Endodermal cell (in vitro differentiated cells): ENCODE results near the gene CDY1. TPM values are rescaled to one million over a fixed set of nuclear protein-coding genes. Genes with fewer than 3 reads are reported as not detected.
"Not testable (repeated sequence)": the region's sequence is repeated elsewhere in the genome, so short reads cannot be mapped to it uniquely, and the experiment has no call there.

Source experiments
- DNase-seq: peaks from one replicate; pipeline ENCODE4 v3.0.0-alpha.2; 2017
- H3K27ac ChIP-seq: 2 replicates; pipeline ENCODE4 v1.5.1; 2013; ENCODE audit warnings: mild to moderate bottlenecking, low read depth, low read length, moderate library complexity
- H3K27me3 ChIP-seq: 2 replicates; pipeline ENCODE4 v1.6.1; 2013; ENCODE audit warnings: mild to moderate bottlenecking, low read length, moderate library complexity; ENCODE audit not compliant: insufficient read depth, control insufficient read depth, poor library complexity, severe bottlenecking
- H3K36me3 ChIP-seq: 2 replicates; pipeline ENCODE4 v1.7.0; 2013; ENCODE audit warnings: mild to moderate bottlenecking, low read length, moderate library complexity; ENCODE audit not compliant: control insufficient read depth, insufficient read depth
- H3K4me1 ChIP-seq: one replicate; pipeline ENCODE4 v1.7.0; 2013; ENCODE audit warnings: low read length; ENCODE audit not compliant: control insufficient read depth, insufficient read depth
- H3K4me3 ChIP-seq: 2 replicates; pipeline ENCODE4 v1.5.1; 2013; ENCODE audit warnings: mild to moderate bottlenecking, low read length, moderate library complexity
- H3K9ac ChIP-seq: 2 replicates; pipeline ENCODE4 v1.6.1; 2013; ENCODE audit warnings: mild to moderate bottlenecking, low read length, moderate library complexity; ENCODE audit not compliant: poor library complexity, severe bottlenecking; ENCODE audit errors: extremely low read depth
- H3K9me3 ChIP-seq: 2 replicates; pipeline ENCODE4 v1.6.1; 2013; ENCODE audit warnings: mild to moderate bottlenecking, low read length, moderate library complexity; ENCODE audit not compliant: control insufficient read depth
- H3K27ac Mint-ChIP-seq: 2 replicates; pipeline ENCODE4 v1.8.0; 2020; ENCODE audit warnings: mixed read lengths
- H3K27me3 Mint-ChIP-seq: 2 replicates; pipeline ENCODE4 v1.8.0; 2021; ENCODE audit warnings: mild to moderate bottlenecking, mixed read lengths; ENCODE audit not compliant: insufficient read depth
- H3K36me3 Mint-ChIP-seq: 2 replicates; pipeline ENCODE4 v1.8.0; 2020; ENCODE audit warnings: low read depth, mixed read lengths
- H3K4me1 Mint-ChIP-seq: 2 replicates; pipeline ENCODE4 v1.8.0; 2020; ENCODE audit warnings: mixed read lengths
- H3K4me3 Mint-ChIP-seq: 2 replicates; pipeline ENCODE4 v1.8.0; 2020; ENCODE audit warnings: mild to moderate bottlenecking, moderate library complexity, mixed read lengths
- H3K9me3 Mint-ChIP-seq: 2 replicates; pipeline ENCODE4 v1.8.0; 2020; ENCODE audit warnings: mild to moderate bottlenecking, mixed read lengths
- WGBS, 2 experiments: methylation state at CpG; one replicate each; pipeline versions ENCODE4 v1.1.5 to v1.1.7; 2013; ENCODE audit warnings: missing lambda C conversion rate in 2 of 2, mixed read lengths in 1 of 2; ENCODE audit not compliant: insufficient coverage in 1 of 2, insufficient read length in 1 of 2; 5-methylcytosine and 5-hydroxymethylcytosine counted together
- long read RNA-seq, 4 experiments: library from polyadenylated mRNA in 2 of 4; library from RNA in 1 of 4; library from capped mRNA in 1 of 4; stranded (forward) in 3 of 4; unstranded in 1 of 4; transcript quantifications; one replicate each; pipeline ENCODE4 v2.0.0, GENCODE V29; 2020 to 2021; ENCODE audit warnings: inconsistent platforms in 1 of 4
- polyA plus RNA-seq, 2 experiments: library from polyadenylated mRNA; stranded (reverse); fragments of 50-300 nt; gene quantifications; one replicate each; pipeline ENCODE4 v1.2.3, GENCODE V29; 2013
- total RNA-seq, 2 donors: library from RNA; stranded (reverse); fragmentation: NEBNext Ultra II Directional in 1 of 2; extraction: Animal tissue kit (Norgen Biotek cat#: 25700) in 1 of 2; gene quantifications; 2 replicates in 1 of 2; 3 replicates in 1 of 2; pipeline ENCODE4 v1.2.1, GENCODE V29; 2021

CDY1 gene, protein sequence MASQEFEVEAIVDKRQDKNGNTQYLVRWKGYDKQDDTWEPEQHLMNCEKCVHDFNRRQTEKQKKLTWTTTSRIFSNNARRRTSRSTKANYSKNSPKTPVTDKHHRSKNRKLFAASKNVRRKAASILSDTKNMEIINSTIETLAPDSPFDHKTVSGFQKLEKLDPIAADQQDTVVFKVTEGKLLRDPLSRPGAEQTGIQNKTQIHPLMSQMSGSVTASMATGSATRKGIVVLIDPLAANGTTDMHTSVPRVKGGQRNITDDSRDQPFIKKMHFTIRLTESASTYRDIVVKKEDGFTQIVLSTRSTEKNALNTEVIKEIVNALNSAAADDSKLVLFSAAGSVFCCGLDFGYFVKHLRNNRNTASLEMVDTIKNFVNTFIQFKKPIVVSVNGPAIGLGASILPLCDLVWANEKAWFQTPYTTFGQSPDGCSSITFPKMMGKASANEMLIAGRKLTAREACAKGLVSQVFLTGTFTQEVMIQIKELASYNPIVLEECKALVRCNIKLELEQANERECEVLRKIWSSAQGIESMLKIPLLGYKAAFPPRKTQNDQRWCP
- total RNA-seq = not detected
- not detected for polyA plus RNA-seq (2013, experiment 1 of 2)
- not detected for polyA plus RNA-seq (2013, experiment 2 of 2)
- long read RNA-seq, experiment 1 = 0 reads
- long read RNA-seq, experiment 2 = 0 reads
- long read RNA-seq, experiment 3 = 0 reads
- long read RNA-seq, experiment 4 = 0 reads

DNA sequence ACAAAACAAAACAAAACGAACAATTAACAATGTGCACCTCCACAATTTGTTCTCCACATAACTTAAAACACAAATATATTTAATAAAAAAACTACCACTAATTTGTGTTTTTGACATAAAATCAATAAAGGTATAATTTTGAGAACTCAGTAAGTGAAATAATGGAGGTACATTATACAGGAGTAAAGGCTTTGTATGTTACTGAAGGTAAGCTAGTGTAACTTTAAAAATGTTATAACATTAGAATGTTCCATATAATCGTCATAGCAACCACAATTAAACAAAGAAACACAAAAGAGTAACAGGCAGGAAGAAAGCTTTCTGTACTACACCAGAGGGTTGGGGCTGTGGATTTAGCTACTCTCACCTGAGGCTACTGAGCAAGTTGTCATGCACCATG, at the start of gene CDY1:
Gene CDY1, plus strand, starts transcription at position 301 of the 400 bp plus-strand sequence. CDS start 326 bp downstream, outside the sequence.
- not testable (repeated sequence) for H3K9me3 Mint-ChIP-seq, H3K27ac Mint-ChIP-seq, H3K27ac ChIP-seq, H3K36me3 ChIP-seq, H3K4me3 Mint-ChIP-seq, H3K9ac ChIP-seq, H3K27me3 ChIP-seq, H3K27me3 Mint-ChIP-seq, H3K4me1 ChIP-seq, H3K9me3 ChIP-seq, H3K4me3 ChIP-seq, H3K4me1 Mint-ChIP-seq, H3K36me3 Mint-ChIP-seq, DNase-seq
- WGBS, 2 experiments = no CpG with 5 or more reads among the region's 2 CpGs

- WGBS, 2 experiments = no CpG with 5 or more reads among the region's 2 CpGs
- H3K36me3 Mint-ChIP-seq, H3K27me3 Mint-ChIP-seq, H3K9me3 Mint-ChIP-seq, H3K4me1 ChIP-seq, H3K4me3 Mint-ChIP-seq, H3K9ac ChIP-seq, H3K27me3 ChIP-seq, H3K4me3 ChIP-seq, H3K4me1 Mint-ChIP-seq, H3K36me3 ChIP-seq, H3K9me3 ChIP-seq, H3K27ac Mint-ChIP-seq, H3K27ac ChIP-seq, DNase-seq: not testable (repeated sequence)
These were observed 28.6 kb upstream of the CDY1 start for GRCh38 chrY:25593336-25593735.

DNA sequence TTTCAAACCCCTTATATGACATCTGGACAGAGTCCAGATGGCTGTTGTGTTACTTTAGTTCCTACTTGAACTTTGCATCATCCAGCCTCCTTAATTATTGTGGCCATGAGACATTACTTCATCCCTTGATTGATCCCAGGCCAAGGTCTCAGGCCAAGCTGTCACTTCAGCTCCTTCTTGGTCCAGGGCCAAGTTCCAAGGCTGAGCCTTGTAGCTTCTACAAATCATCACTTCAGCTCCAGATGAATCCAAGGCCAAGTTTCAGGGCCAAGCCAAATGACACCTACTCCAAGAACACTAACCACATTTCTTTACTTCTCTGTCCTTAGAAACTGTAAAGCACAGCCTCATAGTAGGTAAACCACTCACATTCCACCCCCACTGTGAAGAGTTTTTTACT, 1.7 kb upstream of the CDY1 start:
- not testable (repeated sequence) for H3K27me3 Mint-ChIP-seq, H3K4me3 ChIP-seq, H3K4me3 Mint-ChIP-seq, H3K9ac ChIP-seq, H3K9me3 ChIP-seq, H3K36me3 Mint-ChIP-seq, H3K27ac Mint-ChIP-seq, H3K4me1 Mint-ChIP-seq, H3K4me1 ChIP-seq, H3K27me3 ChIP-seq, H3K9me3 Mint-ChIP-seq, H3K36me3 ChIP-seq, H3K27ac ChIP-seq, DNase-seq

- not testable (repeated sequence) for H3K36me3 Mint-ChIP-seq, H3K27ac Mint-ChIP-seq, H3K4me1 Mint-ChIP-seq, H3K4me3 Mint-ChIP-seq, H3K27me3 Mint-ChIP-seq, H3K9me3 ChIP-seq, H3K36me3 ChIP-seq, H3K27ac ChIP-seq, H3K27me3 ChIP-seq, H3K4me1 ChIP-seq, H3K9me3 Mint-ChIP-seq, DNase-seq, H3K4me3 ChIP-seq, H3K9ac ChIP-seq
- WGBS, 2 experiments = no CpG with 5 or more reads among the region's 3 CpGs
These were observed 4.6 kb downstream of the CDY1 start for GRCh38 chrY:25626524-25626923.

- DNase-seq, H3K9ac ChIP-seq, H3K9me3 Mint-ChIP-seq, H3K4me3 Mint-ChIP-seq, H3K27me3 ChIP-seq, H3K4me1 ChIP-seq, H3K36me3 ChIP-seq, H3K27ac Mint-ChIP-seq, H3K36me3 Mint-ChIP-seq, H3K4me3 ChIP-seq, H3K9me3 ChIP-seq, H3K4me1 Mint-ChIP-seq, H3K27me3 Mint-ChIP-seq, H3K27ac ChIP-seq: not testable (repeated sequence)
- no CpG with 5 or more reads among the region's 4 CpGs for WGBS, 2 experiments
These were observed 8.6 kb downstream of the CDY1 start for GRCh38 chrY:25630383-25631112.

DNA sequence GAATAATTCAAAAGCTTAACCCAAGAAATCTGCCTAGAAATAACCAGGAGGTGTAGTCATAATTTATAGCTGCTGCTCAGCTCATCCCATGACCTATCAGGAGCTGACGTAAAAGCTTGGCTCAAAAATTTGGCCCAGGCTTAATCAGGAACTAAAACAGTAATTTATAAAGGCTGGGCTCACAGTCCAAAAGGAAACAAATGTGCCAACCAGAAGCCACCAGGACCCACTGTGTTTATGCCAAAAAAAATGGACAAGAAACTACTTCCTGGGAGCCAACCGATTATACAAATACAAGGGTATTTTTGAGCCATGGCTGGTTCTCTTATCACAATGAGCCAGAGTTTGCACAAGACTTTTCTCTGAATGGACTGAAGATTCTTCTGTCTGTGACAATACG, 17.9 kb downstream of the CDY1 start:
- not testable (repeated sequence) for H3K9ac ChIP-seq, DNase-seq, H3K4me3 ChIP-seq, H3K4me1 Mint-ChIP-seq, H3K36me3 Mint-ChIP-seq, H3K27ac ChIP-seq, H3K27ac Mint-ChIP-seq, H3K4me3 Mint-ChIP-seq, H3K9me3 Mint-ChIP-seq, H3K27me3 Mint-ChIP-seq, H3K36me3 ChIP-seq, H3K9me3 ChIP-seq, H3K27me3 ChIP-seq, H3K4me1 ChIP-seq
- WGBS, 2 experiments = no CpG with 5 or more reads among the region's 3 CpGs
